GM12892 (cell line): Measurements from ENCODE around the gene NTSR1.

Experiments
- POLR2A ChIP-seq: IDR thresholded peaks from 2 replicates; pipeline ENCODE4 v1.6.1; 2011; ENCODE audit warnings: low read depth, low read length, control low read depth
- POLR2AphosphoS5 ChIP-seq: IDR thresholded peaks from 2 replicates; pipeline ENCODE4 v1.6.1; 2011; ENCODE audit warnings: low read depth, low read length, control low read depth

GRCh38 chr20:62733891-62734290 lies 25.3 kb downstream of the NTSR1 start:
- TF ChIP-seq POLR2A = no peak
- TF ChIP-seq POLR2AphosphoS5 = no peak
